ENCODE results near the gene NRG3.

- TF ChIP-seq POLR2AphosphoS5 (IDR thresholded peaks at IDR 0.05; ENCODE audit: low read depth, low read length): no peak
- TF ChIP-seq POLR2A (IDR thresholded peaks at IDR 0.05; ENCODE audit: low read depth, low read length): no peak
- no peak for TF ChIP-seq TAF1 (IDR thresholded peaks at IDR 0.05; ENCODE audit: borderline replicate concordance, low read depth, low read length)
Measured at GRCh38 chr10:82890573-82890972, 1015.6 kb downstream of the NRG3 start.

Measured in GM12892 (cell line).